DOHH2 (cell line): ENCODE data around the gene SLC25A11.

Source experiments
- H3F3A ChIP-seq: fragments of 200-600 bp; sonication (generic), shearing (Covaris generic); 2 replicates; pipeline ENCODE4 v1.6.0; 2016; ENCODE audit warnings: antibody characterized with exemption, mild to moderate bottlenecking; ENCODE audit not compliant: control insufficient read depth, insufficient read depth
- H3K27ac ChIP-seq: fragments of 200-600 bp; sonication (generic); 2 replicates; pipeline ENCODE4 v1.5.1; 2014; ENCODE audit warnings: low read depth, mild to moderate bottlenecking, low read length, moderate library complexity
- H3K27me3 ChIP-seq: fragments of 200-600 bp; sonication (generic); 2 replicates; pipeline ENCODE4 v1.6.1; 2014; ENCODE audit warnings: mild to moderate bottlenecking, low read length, mixed read lengths; ENCODE audit not compliant: control insufficient read depth
- H3K36me3 ChIP-seq: fragments of 200-600 bp; sonication (generic); 2 replicates; pipeline ENCODE4 v1.6.1; 2014; ENCODE audit warnings: mild to moderate bottlenecking, low read length, moderate library complexity, mixed read lengths; ENCODE audit not compliant: control insufficient read depth
- H3K4me1 ChIP-seq: fragments of 200-600 bp; sonication (generic); 2 replicates; pipeline ENCODE4 v1.6.1; 2014; ENCODE audit warnings: mild to moderate bottlenecking, low read length, mixed read lengths; ENCODE audit not compliant: control insufficient read depth
- H3K4me2 ChIP-seq: fragments of 200-600 bp; sonication (generic); 2 replicates; pipeline ENCODE4 v1.6.0; 2014; ENCODE audit warnings: mild to moderate bottlenecking, low read length, moderate library complexity
- H3K4me3 ChIP-seq: fragments of 200-600 bp; sonication (generic); 2 replicates; pipeline ENCODE4 v1.5.1; 2014; ENCODE audit warnings: mild to moderate bottlenecking, low read length, mixed read lengths
- H3K79me2 ChIP-seq: fragments of 200-600 bp; sonication (generic); 2 replicates; pipeline ENCODE4 v1.6.1; 2014; ENCODE audit warnings: mild to moderate bottlenecking, low read length, mixed read lengths; ENCODE audit not compliant: control insufficient read depth
- H3K9me2 ChIP-seq: fragments of 200-600 bp; sonication (generic); replicated peaks from 2 replicates; pipeline ENCODE4 v1.6.1; 2014; ENCODE audit warnings: mild to moderate bottlenecking, low read length, mixed read lengths; ENCODE audit not compliant: control insufficient read depth
- H3K9me3 ChIP-seq: fragments of 200-600 bp; sonication (generic); 2 replicates; pipeline ENCODE4 v1.6.1; 2014; ENCODE audit warnings: antibody characterized with exemption, low read length, mixed read lengths; ENCODE audit not compliant: control insufficient read depth, insufficient read depth
- H4K20me1 ChIP-seq: fragments of 200-600 bp; sonication (generic); 2 replicates; pipeline ENCODE4 v1.6.0; 2014; ENCODE audit warnings: low read depth, mild to moderate bottlenecking, antibody characterized with exemption, low read length, moderate library complexity; ENCODE audit not compliant: control insufficient read depth, insufficient read depth
- EZH2phosphoT487 ChIP-seq: fragments of 200-600 bp; sonication (generic); IDR thresholded peaks from 2 replicates; pipeline ENCODE4 v1.6.1; 2017; ENCODE audit warnings: borderline replicate concordance, mild to moderate bottlenecking, antibody characterized with exemption, low read length, moderate library complexity, mixed read lengths
- TF ChIP-seq, protein P1 (sequence below): fragments of 200-600 bp; sonication (generic); IDR thresholded peaks from one replicate; pipeline ENCODE4 v1.5.1; 2014; ENCODE audit warnings: antibody characterized with exemption, mild to moderate bottlenecking, low read depth, low read length; ENCODE audit not compliant: poor library complexity, severe bottlenecking

The SLC25A11 gene

DNA sequence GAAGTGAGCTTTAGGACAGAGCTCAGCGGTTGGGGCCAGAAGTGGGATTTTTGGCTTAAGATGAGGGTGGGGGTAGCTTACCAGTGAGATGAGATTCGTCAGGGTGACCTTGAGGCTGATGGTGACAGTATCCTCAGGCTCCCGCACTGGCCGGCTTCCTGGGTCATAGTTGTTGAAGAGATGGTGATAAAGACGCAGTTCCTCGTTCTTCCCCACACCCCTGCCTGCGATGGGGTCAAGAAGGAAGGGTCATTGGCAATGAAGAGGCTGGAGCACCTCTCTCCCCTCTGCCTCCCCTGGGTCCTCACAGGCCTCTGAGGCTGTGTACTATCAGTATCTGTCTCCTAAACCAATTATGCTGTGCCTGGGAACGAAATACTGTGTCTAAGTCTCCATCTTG is 37.3 kb downstream of the SLC25A11 start:
- no peaks in the 10 kb centered on the region for H3F3A ChIP-seq

GRCh38 chr17:4901648-4902344 is 38.0 kb downstream of the SLC25A11 start:
- no peaks in the 10 kb centered on the region for H3F3A ChIP-seq
- H3K4me1 ChIP-seq = peaks cover 32% of the 10 kb centered on the region
- peaks cover 23% of the 10 kb centered on the region for H3K27me3 ChIP-seq
- no peak overlapping the region for H3K27ac ChIP-seq
- H3K4me2 ChIP-seq = peak overlapping the region; percentile 62; the same call in 1 of the 2 replicates
- no peak for TF ChIP-seq EZH2phosphoT487
- TF ChIP-seq, protein P1, sequence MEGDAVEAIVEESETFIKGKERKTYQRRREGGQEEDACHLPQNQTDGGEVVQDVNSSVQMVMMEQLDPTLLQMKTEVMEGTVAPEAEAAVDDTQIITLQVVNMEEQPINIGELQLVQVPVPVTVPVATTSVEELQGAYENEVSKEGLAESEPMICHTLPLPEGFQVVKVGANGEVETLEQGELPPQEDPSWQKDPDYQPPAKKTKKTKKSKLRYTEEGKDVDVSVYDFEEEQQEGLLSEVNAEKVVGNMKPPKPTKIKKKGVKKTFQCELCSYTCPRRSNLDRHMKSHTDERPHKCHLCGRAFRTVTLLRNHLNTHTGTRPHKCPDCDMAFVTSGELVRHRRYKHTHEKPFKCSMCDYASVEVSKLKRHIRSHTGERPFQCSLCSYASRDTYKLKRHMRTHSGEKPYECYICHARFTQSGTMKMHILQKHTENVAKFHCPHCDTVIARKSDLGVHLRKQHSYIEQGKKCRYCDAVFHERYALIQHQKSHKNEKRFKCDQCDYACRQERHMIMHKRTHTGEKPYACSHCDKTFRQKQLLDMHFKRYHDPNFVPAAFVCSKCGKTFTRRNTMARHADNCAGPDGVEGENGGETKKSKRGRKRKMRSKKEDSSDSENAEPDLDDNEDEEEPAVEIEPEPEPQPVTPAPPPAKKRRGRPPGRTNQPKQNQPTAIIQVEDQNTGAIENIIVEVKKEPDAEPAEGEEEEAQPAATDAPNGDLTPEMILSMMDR = no peak
- no peak overlapping the region for H3K4me3 ChIP-seq
- H3K9me2 ChIP-seq = no peaks in the 10 kb centered on the region
- no peaks in the 10 kb centered on the region for H3K9me3 ChIP-seq
- H3K36me3 ChIP-seq = no peaks in the 10 kb centered on the region
- no peaks in the 10 kb centered on the region for H3K79me2 ChIP-seq
- H4K20me1 ChIP-seq = no peaks in the 10 kb centered on the region; the same call in 1 of the 2 replicates

More for the DNA sequence above, 37.3 kb downstream of the SLC25A11 start:
- Histone ChIP-seq H4K20me1 (no peaks in the 10 kb centered on the region; the same call in 1 of the 2 replicates), H3K27me3 (peaks cover 23% of the 10 kb centered on the region), H3K27ac (no peak overlapping the region), H3K4me2 (no peak overlapping the region), H3K9me3 (no peaks in the 10 kb centered on the region), H3K4me1 (peaks cover 32% of the 10 kb centered on the region), H3K79me2 (no peaks in the 10 kb centered on the region), H3K4me3 (no peak overlapping the region), H3K36me3 (no peaks in the 10 kb centered on the region), H3K9me2 (no peaks in the 10 kb centered on the region)
- no peak for TF ChIP-seq EZH2phosphoT487
- TF ChIP-seq, protein P1 = no peak

- Histone ChIP-seq H3K9me3 (no peaks in the 10 kb centered on the region), H3K27me3 (peaks cover 23% of the 10 kb centered on the region), H3K4me3 (peak overlapping the region; percentile 60), H3K36me3 (no peaks in the 10 kb centered on the region), H3K27ac (no peak overlapping the region), H3K4me2 (peak overlapping the region; percentile 62), H3F3A (no peaks in the 10 kb centered on the region), H3K9me2 (no peaks in the 10 kb centered on the region), H4K20me1 (no peaks in the 10 kb centered on the region; the same call in 1 of the 2 replicates), H3K4me1 (peaks cover 32% of the 10 kb centered on the region), H3K79me2 (no peaks in the 10 kb centered on the region)
- no peak for TF ChIP-seq EZH2phosphoT487
- TF ChIP-seq, protein P1 = no peak
These were observed 38.7 kb downstream of the SLC25A11 start for GRCh38 chr17:4901108-4901647.
